ENCODE measurements around the gene KRTAP4-3.
A peak's percentile ranks its signal among the peaks of the same experiment; 100 is the strongest.
"Not testable (repeated sequence)": the region's sequence is repeated elsewhere in the genome, so short reads cannot be mapped to it uniquely, and the experiment has no call there.

Gene KRTAP4-3

GRCh38 chr17:41168121-41168520, at the start of gene KRTAP4-3:
TSS of gene KRTAP4-3 (minus strand) at chr17:41168221. CDS start at chr17:41168172, 49 bp downstream.
- DNase-seq, result no peak

- DNase-seq, result no peak
These were observed 47.7 kb upstream of the KRTAP4-3 start for GRCh38 chr17:41215681-41216080.

GRCh38 chr17:41212524-41213169, 44.6 kb upstream of the KRTAP4-3 start:
- peak; percentile 1 for DNase-seq

GRCh38 chr17:41211845-41212466, 43.9 kb upstream of the KRTAP4-3 start:
- DNase-seq, result no peak

- no peak for DNase-seq
These were observed 31.5 kb upstream of the KRTAP4-3 start for GRCh38 chr17:41199421-41200078.

- no peak for DNase-seq
These were observed 28.0 kb upstream of the KRTAP4-3 start for GRCh38 chr17:41196068-41196467.

- DNase-seq, result no peak
These were observed 22.3 kb upstream of the KRTAP4-3 start for GRCh38 chr17:41190328-41190727.

- DNase-seq, result not testable (repeated sequence)
These were observed 21.9 kb upstream of the KRTAP4-3 start, which contains the start of gene KRTAP9-1 for GRCh38 chr17:41189837-41190318. TSS of gene KRTAP9-1 (plus strand) at chr17:41189887. CDS start at chr17:41189887, 0 bp downstream.

GRCh38 chr17:41186872-41187271, 18.9 kb upstream of the KRTAP4-3 start:
- no peak for DNase-seq

- no peak for DNase-seq
These were observed 17.0 kb upstream of the KRTAP4-3 start for GRCh38 chr17:41185001-41185400.

- DNase-seq, result no peak
These were observed 16.5 kb upstream of the KRTAP4-3 start, which contains the start of gene KRTAP4-1 for GRCh38 chr17:41184480-41184961. TSS of gene KRTAP4-1 (minus strand) at chr17:41184911. CDS start at chr17:41184854, 57 bp downstream.

- no peak for DNase-seq
These were observed 11.0 kb upstream of the KRTAP4-3 start for GRCh38 chr17:41178843-41179616.

- DNase-seq, result no peak
These were observed 10.3 kb upstream of the KRTAP4-3 start for GRCh38 chr17:41178341-41178740.

- DNase-seq, result no peak
These were observed 9.8 kb upstream of the KRTAP4-3 start, which contains the start of gene KRTAP4-2 for GRCh38 chr17:41177727-41178271. TSS of gene KRTAP4-2 (minus strand) at chr17:41178221. CDS start at chr17:41178164, 57 bp downstream.

GRCh38 chr17:41176744-41177387, 8.8 kb upstream of the KRTAP4-3 start:
- no peak for DNase-seq

GRCh38 chr17:41171886-41172285, 3.9 kb upstream of the KRTAP4-3 start:
- no peak for DNase-seq

- DNase-seq, result no peak
These were observed 460 bp downstream of the KRTAP4-3 start for GRCh38 chr17:41167561-41167960.

GRCh38 chr17:41163828-41164227, 4.2 kb downstream of the KRTAP4-3 start:
- DNase-seq, result no peak

GRCh38 chr17:41160648-41161047, 7.4 kb downstream of the KRTAP4-3 start, which contains the start of gene KRTAP4-4:
TSS of gene KRTAP4-4 (minus strand) at chr17:41160748. CDS start at chr17:41160691, 57 bp downstream.
- DNase-seq, result no peak

- not testable (repeated sequence) for DNase-seq
These were observed 7.8 kb downstream of the KRTAP4-3 start for GRCh38 chr17:41160190-41160589.

GRCh38 chr17:41153856-41154255, 14.2 kb downstream of the KRTAP4-3 start:
- no peak for DNase-seq

- DNase-seq, result no peak
These were observed 16.5 kb downstream of the KRTAP4-3 start for GRCh38 chr17:41151525-41151924.
